NCI-H2171 treated with DMSO at 0.1 percent for 48 hours (cell line): ENCODE measurements around the gene CUTA.

ENCODE experiments used
- DNase-seq: peaks from one replicate; lab custom pipeline; 2025; lab: John Stamatoyannopoulos, UW

Gene CUTA

GRCh38 chr6:33417903-33418689, at the start of gene CUTA:
Gene CUTA, minus strand, starts transcription at chr6:33418107. Its CDS starts 107 bp downstream, at chr6:33418000.
- peak; percentile 100 for DNase-seq

- DNase-seq, result no peak
Observed at GRCh38 chr6:33467091-33467490, 49.2 kb upstream of the CUTA start.

- no peak for DNase-seq
Observed at GRCh38 chr6:33466075-33466735, 48.3 kb upstream of the CUTA start.

- no peak for DNase-seq
Observed at GRCh38 chr6:33459226-33459625, 41.3 kb upstream of the CUTA start.

GRCh38 chr6:33458676-33459075, 40.8 kb upstream of the CUTA start:
- no peak for DNase-seq

- DNase-seq, result no peak
Observed at GRCh38 chr6:33456156-33456555, 38.2 kb upstream of the CUTA start.

- DNase-seq, result no peak
Observed at GRCh38 chr6:33455051-33455450, 37.1 kb upstream of the CUTA start.

- peak; percentile 96 for DNase-seq
Observed at GRCh38 chr6:33454009-33454946, 36.4 kb upstream of the CUTA start, which contains the start of gene ZBTB9. Gene ZBTB9, plus strand, starts transcription at chr6:33454576. Its CDS starts 525 bp downstream, at chr6:33455101.

GRCh38 chr6:33453393-33454008, 35.6 kb upstream of the CUTA start:
- peak; percentile 26 for DNase-seq

GRCh38 chr6:33452496-33452895, 34.6 kb upstream of the CUTA start:
- DNase-seq, result no peak

GRCh38 chr6:33451606-33452005, 33.7 kb upstream of the CUTA start:
- DNase-seq, result no peak

- DNase-seq, result no peak
Observed at GRCh38 chr6:33450434-33450833, 32.5 kb upstream of the CUTA start.

- no peak for DNase-seq
Observed at GRCh38 chr6:33446356-33446755, 28.4 kb upstream of the CUTA start.

GRCh38 chr6:33445119-33445603, 27.3 kb upstream of the CUTA start:
- DNase-seq, result no peak

GRCh38 chr6:33443619-33444504, 26.0 kb upstream of the CUTA start:
- no peak for DNase-seq

GRCh38 chr6:33443025-33443424, 25.1 kb upstream of the CUTA start:
- no peak for DNase-seq

- DNase-seq, result no peak
Observed at GRCh38 chr6:33442283-33442682, 24.4 kb upstream of the CUTA start.

GRCh38 chr6:33441457-33441856, 23.6 kb upstream of the CUTA start:
- DNase-seq, result no peak

- no peak for DNase-seq
Observed at GRCh38 chr6:33440649-33441309, 22.9 kb upstream of the CUTA start.
